K562 (cell line): ENCODE results near the gene MMEL1. TPM values are rescaled to one million over a fixed set of nuclear protein-coding genes. Genes with fewer than 3 reads are reported as not detected.

Experiments used
- ATF7 ChIP-seq: fragments of 450-650 bp; IDR thresholded peaks from 2 replicates; pipeline ENCODE4 v1.7.1; 2014; ENCODE audit warnings: mild to moderate bottlenecking, moderate library complexity
- CEBPG ChIP-seq, 3 experiments: fragments of 200-800 bp in 1 of 3; sonication (Bioruptor generic) in 1 of 3; sonication (generic) in 1 of 3; formaldehyde crosslinking in 1 of 3; IDR thresholded peaks in 2 of 3; conservative IDR thresholded peaks in 1 of 3; 2 replicates each; pipeline versions ENCODE4 v1.6.1 to v1.8.0; 2016 to 2022; ENCODE audit warnings: missing compliant biosample characterization in 2 of 3, missing genetic modification characterization in 2 of 3, mild to moderate bottlenecking in 1 of 3, missing genetic modification reagents in 1 of 3
- HCFC1 ChIP-seq: IDR thresholded peaks from 2 replicates; pipeline ENCODE4 v1.6.1; 2012; ENCODE audit warnings: low read depth, low read length, improper control_type of control experiment
- MYC ChIP-seq, 2 experiments: fragments of 250-450 bp in 1 of 2; sonication (Bioruptor Pico) in 1 of 2; IDR thresholded peaks; 2 replicates each; pipeline versions ENCODE4 v1.5.1 to v1.6.1; 2012 to 2021; ENCODE audit warnings: low read depth in 2 of 2, borderline replicate concordance in 1 of 2, improper control_type of control experiment in 1 of 2, low read length in 1 of 2, mild to moderate bottlenecking in 1 of 2, moderate library complexity in 1 of 2
- PHF20 ChIP-seq: fragments of 450-650 bp; IDR thresholded peaks from 2 replicates; pipeline ENCODE4 v1.6.1; 2018; ENCODE audit not compliant: partially characterized antibody
- SRSF1 ChIP-seq: fragments of 200-400 bp; formaldehyde crosslinking; IDR thresholded peaks from 2 replicates; pipeline ENCODE4 v1.6.1; 2017; ENCODE audit warnings: mild to moderate bottlenecking, low read depth, low read length, moderate library complexity
- TGIF2 ChIP-seq: sonication (generic); formaldehyde crosslinking; IDR thresholded peaks from 2 replicates; pipeline ENCODE4 v1.8.1; 2022; ENCODE audit warnings: mild to moderate bottlenecking, missing genetic modification reagents, moderate library complexity
- ZBTB7A ChIP-seq: IDR thresholded peaks from 2 replicates; pipeline ENCODE4 v1.6.1; 2011; ENCODE audit warnings: low read depth, mild to moderate bottlenecking, low read length, moderate library complexity, borderline replicate concordance; ENCODE audit not compliant: control insufficient read depth
- ZNF175 ChIP-seq: fragments of 200-800 bp; sonication (Bioruptor generic); IDR thresholded peaks from 2 replicates; pipeline ENCODE4 v1.6.1; 2016; ENCODE audit warnings: low read depth, mild to moderate bottlenecking, missing genetic modification characterization, missing compliant biosample characterization
- polyA plus RNA-seq, 8 experiments: library from polyadenylated mRNA; depleted of rRNA in 4 of 8; stranded (reverse) in 5 of 8; unstranded in 3 of 8; fragments of >200 nt; fragmentation: Nextera tagmentation in 2 of 8; fragmentation: Illumina TruSeq in 1 of 8; extraction: Ambion mirVana in 2 of 8; extraction: Trizol in 1 of 8; gene quantifications; 2 replicates each; pipeline versions ENCODE4 v1.2.1 to v1.2.3, GENCODE V29; 2011 to 2014; ENCODE audit warnings: inconsistent platforms in 1 of 8, missing spikeins in 1 of 8
- total RNA-seq, 7 experiments: library from RNA; depleted of rRNA in 6 of 7; stranded (reverse); fragments of >200 nt in 6 of 7; fragmentation: Illumina TruSeq in 2 of 7; extraction: Trizol in 2 of 7; gene quantifications; 2 replicates each; pipeline versions ENCODE4 v1.2.1 to v1.2.3, GENCODE V29; 2011 to 2021; ENCODE audit warnings: low replicate concordance in 1 of 7
- TF ChIP-seq, protein P1 (sequence below): conservative IDR thresholded peaks from 2 replicates; pipeline ENCODE4 v1.6.1; 2011; ENCODE audit warnings: low read depth, mild to moderate bottlenecking, low read length; ENCODE audit not compliant: control insufficient read depth
- TF ChIP-seq, protein P2 (sequence below), 2 experiments: fragments of 250-450 bp in 1 of 2; fragments of 450-650 bp in 1 of 2; sonication (Bioruptor Pico) in 1 of 2; IDR thresholded peaks; 2 replicates each; pipeline versions ENCODE4 v1.6.1 to v1.8.0; 2016 to 2021; ENCODE audit warnings: mild to moderate bottlenecking in 2 of 2, moderate library complexity in 2 of 2, missing compliant biosample characterization in 1 of 2, missing genetic modification characterization in 1 of 2
- TF ChIP-seq, protein P3 (sequence below): sonication (generic); formaldehyde crosslinking; IDR thresholded peaks from 2 replicates; pipeline ENCODE4 v1.8.1; 2023; ENCODE audit warnings: missing genetic modification reagents, mild to moderate bottlenecking, borderline replicate concordance
- TF ChIP-seq, protein P4 (sequence below): fragments of 250-450 bp; sonication (Bioruptor Pico); IDR thresholded peaks from 2 replicates; pipeline ENCODE4 v1.4.0; 2020; ENCODE audit warnings: mild to moderate bottlenecking

MMEL1 gene
- total and polyA plus RNA-seq, 9 of the 15 experiments (the other 6 are each of a cell fraction or from before 2014, with no cell fraction given), result not detected

DNA sequence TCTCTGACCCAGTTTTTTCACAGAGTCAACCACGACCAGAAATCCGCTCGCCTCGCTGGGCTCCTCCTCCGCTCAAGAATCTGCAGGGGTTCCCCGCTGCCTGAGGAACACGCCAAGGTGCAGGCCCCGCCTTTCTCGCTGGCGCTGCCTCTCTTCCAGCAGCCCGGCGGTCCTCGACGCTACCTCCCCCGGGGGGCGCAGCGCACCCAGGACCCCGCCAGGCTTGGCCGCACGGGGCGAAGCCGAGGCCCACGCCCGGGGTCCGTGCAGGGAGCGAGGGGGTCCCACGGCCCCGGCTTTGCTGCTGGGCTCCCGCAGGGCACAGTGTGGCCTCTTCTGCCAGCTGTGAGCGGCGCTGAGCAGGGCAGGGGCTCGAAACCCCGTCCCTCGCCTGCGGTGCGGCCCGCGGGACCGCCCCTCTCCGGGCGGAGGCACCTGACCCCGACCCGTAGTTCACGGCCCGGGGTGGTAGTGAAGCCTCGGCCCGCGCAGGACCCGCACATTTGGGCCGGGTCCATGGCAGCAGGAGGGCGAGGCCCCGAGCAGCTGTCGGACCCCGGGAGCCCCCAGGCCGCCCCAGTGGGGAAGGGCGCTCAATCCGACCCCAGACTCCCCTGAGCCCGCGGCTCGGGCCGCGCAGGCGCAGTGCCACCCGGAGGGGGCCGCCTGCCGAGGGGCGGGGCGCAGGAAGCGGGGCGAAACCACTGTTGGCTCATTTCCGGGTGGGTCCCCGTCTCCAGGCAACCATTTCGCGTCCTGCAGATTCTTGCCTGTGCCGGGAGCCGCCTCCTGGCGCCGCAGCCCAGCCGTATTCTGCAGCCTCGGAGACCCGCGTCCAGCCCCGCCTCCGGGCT lies 10.0 kb upstream of the MMEL1 start (continued):
- TF ChIP-seq HCFC1 (peak; percentile 61; the same call in 1 of the 2 replicates), MYC (IDR thresholded peaks at IDR 0.05; ENCODE audit: low read depth, low read length) (peak; percentile 43; the same call in 1 of the 2 replicates), MYC (CRISPR knock-in tag; IDR thresholded peaks at IDR 0.05; ENCODE audit: borderline replicate concordance, low read depth) (no peak), SRSF1 (0 out of 2 replicates have a peak, but pooled peaks have one; percentile 39), PHF20 (peak; percentile 33), ZBTB7A (peak; percentile 79; the same call in 1 of the 2 replicates), TGIF2 (0 out of 2 replicates have a peak, but pooled peaks have one; percentile 30), ZNF175 (CRISPR knock-in tag) (no peak), ATF7 (peak; percentile 93), CEBPG (CRISPR knock-in tag; IDR thresholded peaks at IDR 0.05) (peak; percentile 13; the same call in 1 of the 2 replicates), CEBPG (tag; conservative IDR thresholded peaks at IDR 0.05 in 1 of 2, IDR thresholded peaks at IDR 0.05 in 1 of 2) (peak in 1 of 2 experiments; percentile 45; a peak in 2 of 4 replicates)
- TF ChIP-seq, protein P1, sequence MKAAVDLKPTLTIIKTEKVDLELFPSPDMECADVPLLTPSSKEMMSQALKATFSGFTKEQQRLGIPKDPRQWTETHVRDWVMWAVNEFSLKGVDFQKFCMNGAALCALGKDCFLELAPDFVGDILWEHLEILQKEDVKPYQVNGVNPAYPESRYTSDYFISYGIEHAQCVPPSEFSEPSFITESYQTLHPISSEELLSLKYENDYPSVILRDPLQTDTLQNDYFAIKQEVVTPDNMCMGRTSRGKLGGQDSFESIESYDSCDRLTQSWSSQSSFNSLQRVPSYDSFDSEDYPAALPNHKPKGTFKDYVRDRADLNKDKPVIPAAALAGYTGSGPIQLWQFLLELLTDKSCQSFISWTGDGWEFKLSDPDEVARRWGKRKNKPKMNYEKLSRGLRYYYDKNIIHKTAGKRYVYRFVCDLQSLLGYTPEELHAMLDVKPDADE, result peak; percentile 45; the same call in 1 of the 2 replicates
- TF ChIP-seq, protein P2, sequence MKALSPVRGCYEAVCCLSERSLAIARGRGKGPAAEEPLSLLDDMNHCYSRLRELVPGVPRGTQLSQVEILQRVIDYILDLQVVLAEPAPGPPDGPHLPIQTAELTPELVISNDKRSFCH (CRISPR knock-in tag; IDR thresholded peaks at IDR 0.05), result no peak
- TF ChIP-seq, protein P2 (tag; IDR thresholded peaks at IDR 0.05), result no peak
- TF ChIP-seq, protein P3, sequence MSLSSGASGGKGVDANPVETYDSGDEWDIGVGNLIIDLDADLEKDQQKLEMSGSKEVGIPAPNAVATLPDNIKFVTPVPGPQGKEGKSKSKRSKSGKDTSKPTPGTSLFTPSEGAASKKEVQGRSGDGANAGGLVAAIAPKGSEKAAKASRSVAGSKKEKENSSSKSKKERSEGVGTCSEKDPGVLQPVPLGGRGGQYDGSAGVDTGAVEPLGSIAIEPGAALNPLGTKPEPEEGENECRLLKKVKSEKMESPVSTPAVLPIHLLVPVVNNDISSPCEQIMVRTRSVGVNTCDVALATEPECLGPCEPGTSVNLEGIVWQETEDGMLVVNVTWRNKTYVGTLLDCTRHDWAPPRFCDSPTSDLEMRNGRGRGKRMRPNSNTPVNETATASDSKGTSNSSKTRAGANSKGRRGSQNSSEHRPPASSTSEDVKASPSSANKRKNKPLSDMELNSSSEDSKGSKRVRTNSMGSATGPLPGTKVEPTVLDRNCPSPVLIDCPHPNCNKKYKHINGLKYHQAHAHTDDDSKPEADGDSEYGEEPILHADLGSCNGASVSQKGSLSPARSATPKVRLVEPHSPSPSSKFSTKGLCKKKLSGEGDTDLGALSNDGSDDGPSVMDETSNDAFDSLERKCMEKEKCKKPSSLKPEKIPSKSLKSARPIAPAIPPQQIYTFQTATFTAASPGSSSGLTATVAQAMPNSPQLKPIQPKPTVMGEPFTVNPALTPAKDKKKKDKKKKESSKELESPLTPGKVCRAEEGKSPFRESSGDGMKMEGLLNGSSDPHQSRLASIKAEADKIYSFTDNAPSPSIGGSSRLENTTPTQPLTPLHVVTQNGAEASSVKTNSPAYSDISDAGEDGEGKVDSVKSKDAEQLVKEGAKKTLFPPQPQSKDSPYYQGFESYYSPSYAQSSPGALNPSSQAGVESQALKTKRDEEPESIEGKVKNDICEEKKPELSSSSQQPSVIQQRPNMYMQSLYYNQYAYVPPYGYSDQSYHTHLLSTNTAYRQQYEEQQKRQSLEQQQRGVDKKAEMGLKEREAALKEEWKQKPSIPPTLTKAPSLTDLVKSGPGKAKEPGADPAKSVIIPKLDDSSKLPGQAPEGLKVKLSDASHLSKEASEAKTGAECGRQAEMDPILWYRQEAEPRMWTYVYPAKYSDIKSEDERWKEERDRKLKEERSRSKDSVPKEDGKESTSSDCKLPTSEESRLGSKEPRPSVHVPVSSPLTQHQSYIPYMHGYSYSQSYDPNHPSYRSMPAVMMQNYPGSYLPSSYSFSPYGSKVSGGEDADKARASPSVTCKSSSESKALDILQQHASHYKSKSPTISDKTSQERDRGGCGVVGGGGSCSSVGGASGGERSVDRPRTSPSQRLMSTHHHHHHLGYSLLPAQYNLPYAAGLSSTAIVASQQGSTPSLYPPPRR (CRISPR knock-in tag), result no peak
- TF ChIP-seq, protein P4, sequence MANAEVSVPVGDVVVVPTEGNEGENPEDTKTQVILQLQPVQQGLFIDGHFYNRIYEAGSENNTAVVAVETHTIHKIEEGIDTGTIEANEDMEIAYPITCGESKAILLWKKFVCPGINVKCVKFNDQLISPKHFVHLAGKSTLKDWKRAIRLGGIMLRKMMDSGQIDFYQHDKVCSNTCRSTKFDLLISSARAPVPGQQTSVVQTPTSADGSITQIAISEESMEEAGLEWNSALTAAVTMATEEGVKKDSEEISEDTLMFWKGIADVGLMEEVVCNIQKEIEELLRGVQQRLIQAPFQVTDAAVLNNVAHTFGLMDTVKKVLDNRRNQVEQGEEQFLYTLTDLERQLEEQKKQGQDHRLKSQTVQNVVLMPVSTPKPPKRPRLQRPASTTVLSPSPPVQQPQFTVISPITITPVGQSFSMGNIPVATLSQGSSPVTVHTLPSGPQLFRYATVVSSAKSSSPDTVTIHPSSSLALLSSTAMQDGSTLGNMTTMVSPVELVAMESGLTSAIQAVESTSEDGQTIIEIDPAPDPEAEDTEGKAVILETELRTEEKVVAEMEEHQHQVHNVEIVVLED (CRISPR knock-in tag), result peak; percentile 37; the same call in 1 of the 2 replicates
